PC-9 (cell line): ENCODE results near the gene LMAN1. TPM values are rescaled to one million over a fixed set of nuclear protein-coding genes. Genes with fewer than 3 reads are reported as not detected.

Experiments used
- BruUV-seq: library from RNA; stranded (reverse); fragments of 400-500 nt; replicated peaks from 2 replicates; lab custom pipeline; 2021; lab: Mats Ljungman, UMichigan
- CTCF ChIA-PET: fragments of 300-600 bp; sonication (Branson Sonifier 250); formaldehyde crosslinking; loops from one replicate; lab custom pipeline; 2022; ENCODE audit warnings: antibody characterized with exemption; lab: Charles Lee
- POLR2A ChIA-PET: fragments of 300-600 bp; sonication (Branson Sonifier 250); formaldehyde crosslinking; loops from one replicate; lab custom pipeline; 2022; ENCODE audit warnings: antibody characterized with exemption; ENCODE audit not compliant: unreplicated experiment; lab: Charles Lee
- DNase-seq, 2 experiments: peaks; one replicate each; pipeline versions ENCODE4 v3.0.0 to v3.0.0-alpha.2; 2015 to 2022; ENCODE audit warnings: mixed read lengths in 1 of 2
- H2AFZ ChIP-seq: fragments of 200-600 bp; sonication (generic); 2 replicates; pipeline ENCODE4 v1.8.1; 2017; ENCODE audit warnings: antibody characterized with exemption
- H3F3A ChIP-seq: fragments of 200-600 bp; sonication (generic); 2 replicates; pipeline ENCODE4 v1.8.1; 2017; ENCODE audit warnings: antibody characterized with exemption, mild to moderate bottlenecking, low read depth; ENCODE audit not compliant: insufficient read depth
- H3K27ac ChIP-seq: fragments of 200-600 bp; sonication (generic); 2 replicates; pipeline ENCODE4 v1.6.1; 2016; ENCODE audit warnings: mixed run types
- H3K27me3 ChIP-seq: fragments of 200-600 bp; sonication (generic); 2 replicates; pipeline ENCODE4 v1.6.1; 2016; ENCODE audit warnings: low read depth, mixed run types; ENCODE audit not compliant: insufficient read depth
- H3K36me3 ChIP-seq: fragments of 200-600 bp; sonication (generic); 2 replicates; pipeline ENCODE4 v1.6.1; 2016; ENCODE audit warnings: low read depth, mixed run types
- H3K4me1 ChIP-seq: fragments of 200-600 bp; sonication (generic); replicated peaks from 2 replicates; pipeline ENCODE4 v1.6.1; 2016; ENCODE audit warnings: mixed run types; ENCODE audit not compliant: insufficient read depth
- H3K4me2 ChIP-seq: fragments of 200-600 bp; sonication (generic); 2 replicates; pipeline ENCODE4 v1.6.1; 2017; ENCODE audit warnings: mixed run types
- H3K4me3 ChIP-seq: fragments of 200-600 bp; sonication (generic); 2 replicates; pipeline ENCODE4 v1.6.1; 2016; ENCODE audit warnings: mixed run types
- H3K79me2 ChIP-seq: fragments of 200-600 bp; sonication (generic); 2 replicates; pipeline ENCODE4 v1.6.1; 2017; ENCODE audit warnings: low read depth, mixed run types
- H3K9me2 ChIP-seq: fragments of 200-600 bp; sonication (generic); 2 replicates; pipeline ENCODE4 v1.8.1; 2017; ENCODE audit warnings: mild to moderate bottlenecking; ENCODE audit not compliant: insufficient read depth
- H3K9me3 ChIP-seq: fragments of 200-600 bp; sonication (generic); 2 replicates; pipeline ENCODE4 v1.8.1; 2016; ENCODE audit warnings: low read depth; ENCODE audit not compliant: insufficient read depth
- H4K20me1 ChIP-seq: fragments of 200-600 bp; sonication (generic); 2 replicates; pipeline ENCODE4 v1.8.1; 2017; ENCODE audit not compliant: insufficient read depth
- CTCF ChIP-seq: fragments of 200-600 bp; sonication (generic); conservative IDR thresholded peaks from 2 replicates; pipeline ENCODE4 v1.6.1; 2017; ENCODE audit warnings: mixed run types, antibody characterized with exemption, mild to moderate bottlenecking, moderate library complexity
- EZH2 ChIP-seq: fragments of 200-600 bp; sonication (generic); IDR thresholded peaks from 2 replicates; pipeline ENCODE4 v1.8.0; 2017; ENCODE audit warnings: antibody characterized with exemption, low read depth
- intact Hi-C: fragments of 100-400 bp; cut with micrococcal nuclease; formaldehyde crosslinking; loops from one replicate; pipeline ENCODE4 v1.10.0; 2022; ENCODE audit not compliant: unreplicated experiment
- total RNA-seq: library from RNA; stranded (reverse); gene quantifications from 2 replicates; pipeline ENCODE4 v1.2.3, GENCODE V29; 2021

The LMAN1 gene
- total RNA-seq, 1 experiment from 2014 or later: 77.3 TPM

GRCh38 chr18:59282341-59282740 lies 76.7 kb downstream of the LMAN1 start:
- Histone ChIP-seq H3K27ac (no peak overlapping the region), H4K20me1 (no peaks in the 10 kb centered on the region), H3K4me2 (no peak overlapping the region), H3K27me3 (no peaks in the 10 kb centered on the region), H3K9me3 (no peaks in the 10 kb centered on the region), H3K4me1 (no peaks in the 10 kb centered on the region), H3K36me3 (no peaks in the 10 kb centered on the region), H3K79me2 (no peaks in the 10 kb centered on the region), H3K9me2 (no peaks in the 10 kb centered on the region), H3K4me3 (no peak overlapping the region), H3F3A (no peaks in the 10 kb centered on the region), H2AFZ (no peak overlapping the region)
- ChIA-PET POLR2A (interaction anchor here (0.7 kb wide), 1 partner anchor 90 kb away, joined by 3 read pairs; no protein-coding TSS in a partner anchor), CTCF (no interaction called here)
- intact Hi-C loops: no loop called here
- TF ChIP-seq CTCF (no peak), EZH2 (no peak)
- no TSS peak for BruUV-seq
- DNase-seq: no peak

GRCh38 chr18:59279722-59280121 lies 79.3 kb downstream of the LMAN1 start:
- H3K4me3 ChIP-seq: no peak overlapping the region
- no peaks in the 10 kb centered on the region for H3K4me1 ChIP-seq
- H3K27ac ChIP-seq: no peak overlapping the region
- no peaks in the 10 kb centered on the region for H3K36me3 ChIP-seq
- H3K27me3 ChIP-seq: no peaks in the 10 kb centered on the region
- ChIA-PET CTCF (no interaction called here), POLR2A (no interaction called here)
- no peaks in the 10 kb centered on the region for H3K9me2 ChIP-seq
- H3F3A ChIP-seq: no peaks in the 10 kb centered on the region
- H2AFZ ChIP-seq: no peak overlapping the region
- no TSS peak for BruUV-seq
- intact Hi-C loops: no loop called here
- H4K20me1 ChIP-seq: no peaks in the 10 kb centered on the region
- no peaks in the 10 kb centered on the region for H3K79me2 ChIP-seq
- DNase-seq: no peak
- no peaks in the 10 kb centered on the region for H3K9me3 ChIP-seq
- no peak overlapping the region for H3K4me2 ChIP-seq
- no peak for TF ChIP-seq CTCF
- no peak for TF ChIP-seq EZH2

- Histone ChIP-seq H4K20me1 (no peaks in the 10 kb centered on the region), H3K79me2 (no peaks in the 10 kb centered on the region), H3K27ac (no peak overlapping the region), H2AFZ (no peak overlapping the region), H3K4me2 (no peak overlapping the region), H3K36me3 (no peaks in the 10 kb centered on the region), H3K4me3 (no peak overlapping the region), H3K4me1 (no peaks in the 10 kb centered on the region), H3K9me2 (no peaks in the 10 kb centered on the region), H3K9me3 (no peaks in the 10 kb centered on the region), H3F3A (no peaks in the 10 kb centered on the region), H3K27me3 (no peaks in the 10 kb centered on the region)
- no peak for TF ChIP-seq CTCF
- DNase-seq: no peak
- intact Hi-C loops: no loop called here
- BruUV-seq: no TSS peak
- ChIA-PET CTCF (no interaction called here), POLR2A (no interaction called here)
Observed at GRCh38 chr18:59279193-59279592, 79.9 kb downstream of the LMAN1 start.
